HepG2 (cell line): ENCODE results near the gene ARHGEF1. TPM values are rescaled to one million over a fixed set of nuclear protein-coding genes. Genes with fewer than 3 reads are reported as not detected.
A peak's percentile ranks its signal among the peaks of the same experiment; 100 is the strongest.

Experiments used
- ARID4A ChIP-seq: sonication (generic); formaldehyde crosslinking; IDR thresholded peaks from 2 replicates; pipeline ENCODE4 v1.5.0; 2020; ENCODE audit warnings: mild to moderate bottlenecking, missing genetic modification reagents, borderline replicate concordance
- CREB1 ChIP-seq, 2 experiments: fragments of 450-650 bp in 1 of 2; IDR thresholded peaks; 2 replicates each; pipeline ENCODE4 v1.6.1; 2016 to 2017; ENCODE audit warnings: control low read depth in 1 of 2, mild to moderate bottlenecking in 1 of 2, missing compliant biosample characterization in 1 of 2, missing genetic modification characterization in 1 of 2
- DR1 ChIP-seq: sonication (generic); formaldehyde crosslinking; IDR thresholded peaks from 2 replicates; pipeline ENCODE4 v1.8.0; 2021; ENCODE audit warnings: mild to moderate bottlenecking, missing genetic modification reagents, inconsistent platforms
- MTF1 ChIP-seq: sonication (generic); formaldehyde crosslinking; IDR thresholded peaks from 2 replicates; pipeline ENCODE4 v1.5.0; 2020; ENCODE audit warnings: missing genetic modification reagents
- PAXIP1 ChIP-seq: sonication (generic); formaldehyde crosslinking; conservative IDR thresholded peaks from 2 replicates; pipeline ENCODE4 v1.4.0; 2020; ENCODE audit warnings: mild to moderate bottlenecking, missing genetic modification reagents, moderate library complexity
- PPARG ChIP-seq: conservative IDR thresholded peaks from 2 replicates; pipeline ENCODE4 v1.6.1; 2016; ENCODE audit warnings: missing biosample characterization, missing genetic modification reagents
- RFX3 ChIP-seq: IDR thresholded peaks from 2 replicates; pipeline ENCODE4 v1.6.1; 2016; ENCODE audit warnings: missing biosample characterization, missing genetic modification reagents
- SAP130 ChIP-seq: IDR thresholded peaks from 2 replicates; pipeline ENCODE4 v1.6.1; 2016; ENCODE audit warnings: low read depth
- SOX6 ChIP-seq, 2 experiments: fragments of 450-650 bp in 1 of 2; sonication (generic) in 1 of 2; formaldehyde crosslinking in 1 of 2; IDR thresholded peaks; 2 replicates each; pipeline versions ENCODE4 v1.4.0 to v1.6.1; 2017 to 2020; ENCODE audit warnings: antibody characterized with exemption in 1 of 2, mild to moderate bottlenecking in 1 of 2, missing genetic modification reagents in 1 of 2
- STAT5B ChIP-seq: sonication (generic); formaldehyde crosslinking; IDR thresholded peaks from 2 replicates; pipeline ENCODE4 v1.4.0; 2020; ENCODE audit warnings: missing genetic modification reagents
- THAP9 ChIP-seq: sonication (generic); formaldehyde crosslinking; IDR thresholded peaks from 2 replicates; pipeline ENCODE4; 2020; ENCODE audit warnings: missing genetic modification reagents, mild to moderate bottlenecking, borderline replicate concordance
- ZNF143 ChIP-seq: sonication (generic); formaldehyde crosslinking; IDR thresholded peaks from 2 replicates; pipeline ENCODE4 v1.4.0; 2020; ENCODE audit warnings: missing genetic modification reagents
- ZNF17 ChIP-seq: sonication (generic); formaldehyde crosslinking; IDR thresholded peaks from 2 replicates; pipeline ENCODE4 v1.5.0; 2020; ENCODE audit warnings: mild to moderate bottlenecking, missing genetic modification reagents
- ZNF34 ChIP-seq: sonication (generic); formaldehyde crosslinking; IDR thresholded peaks from 2 replicates; pipeline ENCODE4 v1.4.0; 2020; ENCODE audit warnings: mild to moderate bottlenecking, missing genetic modification reagents, borderline replicate concordance
- ZNF496 ChIP-seq: sonication (generic); formaldehyde crosslinking; IDR thresholded peaks from 2 replicates; pipeline ENCODE4 v1.8.1; 2023; ENCODE audit warnings: mild to moderate bottlenecking, moderate library complexity, missing genetic modification reagents; ENCODE audit not compliant: insufficient replicate concordance
- ZSCAN30 ChIP-seq: sonication (generic); formaldehyde crosslinking; IDR thresholded peaks from 2 replicates; pipeline ENCODE4 v1.5.0; 2020; ENCODE audit warnings: mild to moderate bottlenecking, missing genetic modification reagents
- polyA plus RNA-seq, 8 experiments: library from polyadenylated mRNA; depleted of rRNA in 3 of 8; stranded (reverse) in 7 of 8; unstranded in 1 of 8; fragments of >200 nt; fragmentation: Illumina TruSeq in 4 of 8; extraction: Trizol in 4 of 8; gene quantifications; 2 replicates each; pipeline versions ENCODE4 v1.2.1 to v1.2.3, GENCODE V29; 2011 to 2016; ENCODE audit warnings: low read depth in 4 of 8, missing spikeins in 1 of 8, mixed read lengths in 1 of 8; ENCODE audit not compliant: insufficient read depth in 1 of 8
- total RNA-seq, 5 experiments: library from RNA; depleted of rRNA; stranded (reverse); fragments of >200 nt; fragmentation: Illumina TruSeq; extraction: Trizol; gene quantifications; 2 replicates each; pipeline ENCODE4 v1.2.3, GENCODE V29; 2016; ENCODE audit warnings: low read depth in 1 of 5
- TF ChIP-seq, protein P1 (sequence below): sonication (generic); formaldehyde crosslinking; IDR thresholded peaks from 2 replicates; pipeline ENCODE4 v1.5.0; 2020; ENCODE audit warnings: missing genetic modification reagents

ARHGEF1 gene
- total and polyA plus RNA-seq, 2 of the 13 experiments (the other 11 are each of a cell fraction or from before 2014, with no cell fraction given) = 33.7 to 34.7 TPM

- 0 out of 2 replicates have a peak, but pooled peaks have one; percentile 17 for TF ChIP-seq ZNF143 (CRISPR knock-in tag)
- TF ChIP-seq SOX6 (IDR thresholded peaks at IDR 0.05) = no peak
- TF ChIP-seq SOX6 (CRISPR knock-in tag; IDR thresholded peaks at IDR 0.05) = peak; percentile 80
- TF ChIP-seq ZSCAN30 (CRISPR knock-in tag) = no peak
- TF ChIP-seq PAXIP1 = peak; percentile 91
- TF ChIP-seq SAP130 (CRISPR knock-in tag) = peak; percentile 86
- no peak for TF ChIP-seq MTF1
- no peak for TF ChIP-seq STAT5B (CRISPR knock-in tag)
- TF ChIP-seq RFX3 (CRISPR knock-in tag) = no peak
- peak; percentile 61; the same call in 1 of the 2 replicates for TF ChIP-seq ARID4A
- TF ChIP-seq DR1 (CRISPR knock-in tag) = no peak
- TF ChIP-seq PPARG (CRISPR knock-in tag) = peak; percentile 59; the same call in 1 of the 2 replicates
- peak; percentile 67; the same call in 1 of the 2 replicates for TF ChIP-seq ZNF34 (CRISPR knock-in tag)
- TF ChIP-seq ZNF17 (CRISPR knock-in tag) = no peak
- TF ChIP-seq, protein P1, sequence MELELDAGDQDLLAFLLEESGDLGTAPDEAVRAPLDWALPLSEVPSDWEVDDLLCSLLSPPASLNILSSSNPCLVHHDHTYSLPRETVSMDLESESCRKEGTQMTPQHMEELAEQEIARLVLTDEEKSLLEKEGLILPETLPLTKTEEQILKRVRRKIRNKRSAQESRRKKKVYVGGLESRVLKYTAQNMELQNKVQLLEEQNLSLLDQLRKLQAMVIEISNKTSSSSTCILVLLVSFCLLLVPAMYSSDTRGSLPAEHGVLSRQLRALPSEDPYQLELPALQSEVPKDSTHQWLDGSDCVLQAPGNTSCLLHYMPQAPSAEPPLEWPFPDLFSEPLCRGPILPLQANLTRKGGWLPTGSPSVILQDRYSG (CRISPR knock-in tag) = no peak
- no peak for TF ChIP-seq ZNF496 (CRISPR knock-in tag)
- TF ChIP-seq CREB1 (IDR thresholded peaks at IDR 0.05) = no peak
- TF ChIP-seq CREB1 (CRISPR knock-in tag; IDR thresholded peaks at IDR 0.05) = peak; percentile 53; the same call in 1 of the 2 replicates
- TF ChIP-seq THAP9 (CRISPR knock-in tag) = 0 out of 2 replicates have a peak, but pooled peaks have one; percentile 18
Observed at GRCh38 chr19:41887711-41888382, 4.9 kb downstream of the ARHGEF1 start (continued).
